GM06990 (cell line): ENCODE measurements around the gene TMEM163.

Source experiments
- DNase-seq: peaks from one replicate; pipeline ENCODE4 v3.0.0-alpha.2; 2011; ENCODE audit not compliant: insufficient read length; ENCODE audit errors: extremely low read depth
- H3K27me3 ChIP-seq: replicated peaks from 2 replicates; pipeline ENCODE4 v1.6.0; 2011; ENCODE audit warnings: low read length; ENCODE audit not compliant: control insufficient read depth, insufficient read depth
- H3K36me3 ChIP-seq: 2 replicates; pipeline ENCODE4 v1.5.1; 2011; ENCODE audit warnings: low read length; ENCODE audit not compliant: control insufficient read depth, insufficient read depth
- H3K4me3 ChIP-seq: replicated peaks from 2 replicates; pipeline ENCODE4 v1.5.1; 2011; ENCODE audit warnings: low read depth, mild to moderate bottlenecking, control low read depth, low read length
- TF ChIP-seq, protein P1 (sequence below): IDR thresholded peaks from 2 replicates; pipeline ENCODE4 v1.5.1; 2011; ENCODE audit warnings: low read length, control low read depth, mild to moderate bottlenecking, inconsistent platforms; ENCODE audit not compliant: insufficient read depth, poor library complexity, severe bottlenecking

Gene TMEM163

DNA sequence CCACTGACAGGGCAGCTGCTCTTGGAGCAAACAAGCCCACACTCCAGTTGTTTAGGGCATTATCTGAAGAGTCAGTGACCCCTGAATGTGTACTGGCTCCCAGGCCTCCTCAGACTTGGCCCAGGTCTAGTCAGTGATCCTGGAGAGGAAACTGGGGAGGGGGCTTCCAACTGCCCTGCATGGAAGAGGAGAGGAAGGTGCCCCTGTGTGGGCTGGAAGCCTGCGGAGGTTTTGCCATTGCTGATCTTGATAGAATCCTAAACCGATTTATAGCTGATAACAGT lies 267.5 kb downstream of the TMEM163 start:
- no peak for DNase-seq
- Histone ChIP-seq H3K4me3 (no peak overlapping the region), H3K36me3 (peaks cover 33% of the 10 kb centered on the region), H3K27me3 (no peaks in the 10 kb centered on the region)
- TF ChIP-seq, protein P1, sequence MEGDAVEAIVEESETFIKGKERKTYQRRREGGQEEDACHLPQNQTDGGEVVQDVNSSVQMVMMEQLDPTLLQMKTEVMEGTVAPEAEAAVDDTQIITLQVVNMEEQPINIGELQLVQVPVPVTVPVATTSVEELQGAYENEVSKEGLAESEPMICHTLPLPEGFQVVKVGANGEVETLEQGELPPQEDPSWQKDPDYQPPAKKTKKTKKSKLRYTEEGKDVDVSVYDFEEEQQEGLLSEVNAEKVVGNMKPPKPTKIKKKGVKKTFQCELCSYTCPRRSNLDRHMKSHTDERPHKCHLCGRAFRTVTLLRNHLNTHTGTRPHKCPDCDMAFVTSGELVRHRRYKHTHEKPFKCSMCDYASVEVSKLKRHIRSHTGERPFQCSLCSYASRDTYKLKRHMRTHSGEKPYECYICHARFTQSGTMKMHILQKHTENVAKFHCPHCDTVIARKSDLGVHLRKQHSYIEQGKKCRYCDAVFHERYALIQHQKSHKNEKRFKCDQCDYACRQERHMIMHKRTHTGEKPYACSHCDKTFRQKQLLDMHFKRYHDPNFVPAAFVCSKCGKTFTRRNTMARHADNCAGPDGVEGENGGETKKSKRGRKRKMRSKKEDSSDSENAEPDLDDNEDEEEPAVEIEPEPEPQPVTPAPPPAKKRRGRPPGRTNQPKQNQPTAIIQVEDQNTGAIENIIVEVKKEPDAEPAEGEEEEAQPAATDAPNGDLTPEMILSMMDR = no peak

DNA sequence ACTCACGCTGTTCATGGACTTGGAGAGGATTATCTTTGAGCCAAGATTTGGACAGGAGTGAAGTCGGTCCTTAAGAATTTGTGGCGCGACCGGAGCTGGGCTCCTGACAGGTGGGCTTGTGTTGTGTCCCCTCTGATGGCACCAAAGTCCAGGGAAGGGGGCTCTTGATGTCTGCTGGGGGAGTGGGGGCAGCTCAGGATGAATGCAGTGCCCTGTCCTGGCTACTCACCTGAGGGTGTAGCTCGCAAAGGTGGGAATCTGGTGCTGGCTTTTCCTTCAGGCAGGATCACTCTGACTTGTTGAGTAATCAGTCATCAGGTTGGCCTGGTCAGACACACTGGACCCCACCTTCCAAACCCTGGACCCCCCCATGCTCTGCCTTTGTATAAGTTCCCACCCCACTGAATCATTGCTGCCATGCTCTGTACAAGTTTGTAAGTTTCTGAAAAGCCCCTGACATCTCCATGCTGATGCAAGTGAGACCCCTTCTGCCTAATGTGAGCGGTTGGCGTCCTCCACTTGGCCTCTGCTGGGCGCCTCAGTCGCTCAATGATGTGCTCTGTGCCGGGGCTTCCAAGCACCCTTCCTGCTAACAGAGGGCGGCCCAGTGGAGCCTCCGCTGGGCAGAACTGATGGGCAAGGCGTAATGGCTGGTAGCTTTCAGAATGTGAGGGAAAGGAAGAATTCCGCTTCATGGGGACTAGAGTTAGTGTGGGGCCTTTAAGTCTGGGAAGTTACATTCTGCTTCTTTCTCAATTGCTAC lies 268.9 kb downstream of the TMEM163 start:
- Histone ChIP-seq H3K36me3 (peaks cover 38% of the 10 kb centered on the region), H3K27me3 (no peaks in the 10 kb centered on the region), H3K4me3 (no peak overlapping the region)
- TF ChIP-seq, protein P1 = no peak
- no peak for DNase-seq

DNA sequence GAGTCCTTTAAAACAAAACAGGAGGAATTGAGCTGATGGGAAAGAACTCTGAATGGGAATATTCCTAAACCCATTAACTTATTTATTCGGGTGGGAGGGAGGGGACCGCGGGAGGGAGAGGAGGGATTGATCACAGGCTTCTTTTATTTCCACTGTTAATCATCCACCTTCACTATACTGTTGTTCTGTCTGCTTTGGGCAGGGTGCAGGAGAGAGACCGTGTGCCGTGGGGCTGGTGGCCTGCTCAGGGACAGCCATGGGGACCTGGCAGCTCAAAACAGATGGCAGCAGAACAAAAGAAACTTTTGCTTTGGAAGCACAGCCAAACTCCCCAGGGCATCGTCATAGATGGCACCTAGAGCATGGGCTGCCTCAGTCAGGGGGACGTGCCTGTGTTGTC lies 269.6 kb downstream of the TMEM163 start:
- TF ChIP-seq, protein P1 = no peak
- Histone ChIP-seq H3K36me3 (peaks cover 39% of the 10 kb centered on the region), H3K4me3 (no peak overlapping the region), H3K27me3 (no peaks in the 10 kb centered on the region)
- no peak for DNase-seq

DNA sequence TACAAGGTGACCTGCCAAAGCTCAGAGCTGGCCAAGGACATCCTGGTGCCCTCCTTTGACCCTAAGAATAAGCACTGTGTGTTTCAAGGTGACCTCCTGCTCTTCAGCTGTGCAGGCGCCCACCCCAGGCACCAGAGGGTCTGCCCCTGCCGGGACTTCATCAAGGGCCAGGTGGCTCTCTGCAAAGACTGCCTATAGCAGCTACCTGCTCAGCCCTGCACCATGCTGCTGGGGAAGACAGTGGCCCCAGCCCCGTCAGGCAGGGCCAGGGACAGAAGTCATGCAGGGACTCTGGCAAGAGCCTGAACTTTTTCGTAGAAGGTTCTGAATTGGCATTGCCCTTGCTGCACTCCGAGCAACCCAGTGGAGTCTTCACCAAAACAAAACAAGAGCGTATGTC lies 270.1 kb downstream of the TMEM163 start:
- TF ChIP-seq, protein P1 = no peak
- H3K27me3 ChIP-seq = no peaks in the 10 kb centered on the region
- no peak overlapping the region for H3K4me3 ChIP-seq
- H3K36me3 ChIP-seq = peaks cover 43% of the 10 kb centered on the region
- DNase-seq = no peak

DNA sequence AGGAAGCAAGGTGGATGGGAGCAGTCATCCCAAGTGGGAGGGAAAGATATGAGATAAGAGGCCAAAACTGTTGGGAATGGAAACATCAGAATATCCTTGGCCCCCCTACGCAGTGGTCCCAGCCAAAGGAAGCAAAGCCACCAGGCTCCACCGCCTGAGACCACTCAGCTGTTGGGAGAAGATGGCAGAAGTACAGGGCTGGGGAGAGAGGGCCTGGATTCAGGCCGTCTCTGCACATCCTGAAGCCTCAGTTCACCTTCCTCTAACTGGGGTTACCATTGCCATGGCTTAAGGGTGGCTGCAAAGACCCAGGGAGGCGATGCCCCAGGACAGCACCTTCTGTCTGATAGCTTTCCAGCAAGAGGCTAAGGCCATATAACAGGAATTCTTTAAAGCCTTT lies 271.1 kb downstream of the TMEM163 start:
- Histone ChIP-seq H3K27me3 (no peaks in the 10 kb centered on the region), H3K36me3 (peaks cover 48% of the 10 kb centered on the region), H3K4me3 (no peak overlapping the region)
- DNase-seq = no peak
- TF ChIP-seq, protein P1 = no peak
